CMK (cell line): ENCODE results near the gene SERINC5.

ENCODE experiments used
- DNase-seq: peaks from one replicate; pipeline ENCODE4 v3.0.0-alpha.2; 2010; ENCODE audit warnings: low read depth

Gene SERINC5

DNA sequence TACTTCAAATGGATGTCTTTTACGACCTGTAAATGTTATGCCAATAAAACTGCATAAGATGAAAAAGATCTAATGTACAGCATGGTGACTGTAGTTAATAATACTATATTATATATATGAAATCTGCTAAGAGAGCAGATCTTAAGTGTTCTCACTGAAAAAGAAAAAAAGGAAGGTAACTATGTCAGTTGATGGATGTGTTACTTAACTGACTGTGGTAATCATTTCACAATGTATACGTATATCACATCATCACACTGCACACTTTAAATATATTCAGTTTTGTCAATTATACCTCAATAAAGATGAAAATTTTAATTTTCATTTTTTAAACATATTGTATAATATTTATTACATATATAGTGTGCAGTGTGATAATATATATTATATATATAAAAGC lies 188.8 kb downstream of the SERINC5 start:
- no peak for DNase-seq

DNA sequence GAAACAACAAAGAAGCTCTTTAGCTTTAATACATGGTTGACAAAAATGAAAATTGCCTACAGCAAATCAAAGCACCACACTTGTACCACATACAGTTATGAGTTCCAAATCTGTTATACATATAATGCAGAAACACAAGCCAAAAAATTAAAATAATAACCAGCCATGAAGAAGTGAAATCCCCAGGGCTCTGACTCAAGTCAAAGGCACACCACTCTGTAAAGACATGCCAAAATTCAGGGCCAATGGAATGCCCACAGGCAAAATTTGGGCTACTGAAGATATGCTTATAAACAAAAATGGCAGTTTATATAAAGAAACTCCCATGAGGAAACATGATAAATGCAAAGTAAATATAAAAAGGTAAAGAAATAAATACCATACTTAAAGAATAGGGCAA lies 191.7 kb downstream of the SERINC5 start:
- DNase-seq: no peak
